Left lobe of liver (tissue), 2 donors: ENCODE data around the gene SPATA22. TPM values are rescaled to one million over a fixed set of nuclear protein-coding genes. Genes with fewer than 3 reads are reported as not detected.
"Not testable (repeated sequence)": the region's sequence is repeated elsewhere in the genome, so short reads cannot be mapped to it uniquely, and the experiment has no call there.

ENCODE experiments used
- ATAC-seq: fragments of 200-7000 bp; cut with Tn5 transposase; one replicate; pipeline ENCODE4 v1.9.1; 2020; ENCODE audit warnings: mild to moderate bottlenecking, moderate library complexity
- DNase-seq: peaks from one replicate; pipeline ENCODE4 v3.0.0-alpha.2; 2020; ENCODE audit warnings: low spot score
- total RNA-seq: library from RNA; stranded (reverse); gene quantifications from one replicate; pipeline ENCODE4 v1.2.1, GENCODE V29; 2021
- donor health status: DM: no; HTN: no; CAD: no; lungs with moderate emphysema.
- donor health status: DM: no; HTN: yes; CAD: no.

SPATA22 gene
- total RNA-seq = not detected

GRCh38 chr17:3471599-3471998, at the start of gene SPATA22:
SPATA22 (minus strand) TSS chr17:3471819; CDS start chr17:3469325, 2,494 bp downstream.
- DNase-seq (no peak), ATAC-seq (no peak)

GRCh38 chr17:3519472-3519871, 47.9 kb upstream of the SPATA22 start:
- not testable (repeated sequence) for ATAC-seq, DNase-seq

GRCh38 chr17:3514873-3515272, 43.3 kb upstream of the SPATA22 start:
- DNase-seq (no peak), ATAC-seq (no peak)

GRCh38 chr17:3514167-3514566, 42.5 kb upstream of the SPATA22 start:
- DNase-seq, ATAC-seq: not testable (repeated sequence)

- no peak for ATAC-seq
- DNase-seq = no peak
These were observed 41.9 kb upstream of the SPATA22 start for GRCh38 chr17:3513305-3514035.

- ATAC-seq (peak; percentile 96), DNase-seq (peak; percentile 90)
These were observed 41.0 kb upstream of the SPATA22 start for GRCh38 chr17:3512505-3513171.

GRCh38 chr17:3511852-3512504, 40.4 kb upstream of the SPATA22 start:
- DNase-seq (no peak), ATAC-seq (peak; percentile 21)

- ATAC-seq (no peak), DNase-seq (no peak)
These were observed 38.5 kb upstream of the SPATA22 start for GRCh38 chr17:3510090-3510489.

GRCh38 chr17:3507869-3508268, 36.2 kb upstream of the SPATA22 start:
- DNase-seq (no peak), ATAC-seq (no peak)

GRCh38 chr17:3507071-3507470, 35.5 kb upstream of the SPATA22 start:
- DNase-seq = no peak
- no peak for ATAC-seq

GRCh38 chr17:3506054-3506453, 34.4 kb upstream of the SPATA22 start:
- peak; percentile 97 for ATAC-seq

GRCh38 chr17:3505008-3505407, 33.4 kb upstream of the SPATA22 start:
- ATAC-seq = no peak

More at GRCh38 chr17:3506054-3506453, 34.4 kb upstream of the SPATA22 start:
- peak; percentile 83 for DNase-seq

GRCh38 chr17:3503285-3503684, 31.7 kb upstream of the SPATA22 start:
- no peak for ATAC-seq
- DNase-seq = no peak

More at GRCh38 chr17:3505008-3505407, 33.4 kb upstream of the SPATA22 start:
- no peak for DNase-seq

- ATAC-seq (no peak), DNase-seq (no peak)
These were observed 30.8 kb upstream of the SPATA22 start for GRCh38 chr17:3502466-3502865.

GRCh38 chr17:3501344-3501743, 29.7 kb upstream of the SPATA22 start:
- DNase-seq (no peak), ATAC-seq (no peak)

GRCh38 chr17:3497101-3497500, 25.5 kb upstream of the SPATA22 start:
- DNase-seq (no peak), ATAC-seq (no peak)

- DNase-seq = peak; percentile 76
- peak; percentile 98 for ATAC-seq
These were observed 14.0 kb upstream of the SPATA22 start for GRCh38 chr17:3485481-3486068.

- no peak for ATAC-seq
These were observed 11.2 kb upstream of the SPATA22 start for GRCh38 chr17:3482852-3483251.

GRCh38 chr17:3479988-3480387, 8.4 kb upstream of the SPATA22 start:
- ATAC-seq = no peak
- no peak for DNase-seq

More at GRCh38 chr17:3482852-3483251, 11.2 kb upstream of the SPATA22 start:
- DNase-seq = no peak

- ATAC-seq (peak; percentile 65), DNase-seq (no peak)
These were observed 4.4 kb upstream of the SPATA22 start, which contains the start of gene ASPA for GRCh38 chr17:3475812-3476610. ASPA (plus strand) TSS chr17:3475997; CDS start chr17:3476160, 163 bp downstream.
